IMR-90 (cell line): ENCODE results near the gene RMDN3. TPM values are rescaled to one million over a fixed set of nuclear protein-coding genes. Genes with fewer than 3 reads are reported as not detected.

Experiments
- ATAC-seq: fragments of 200-7000 bp; cut with Tn5 transposase; 2 replicates; pipeline ENCODE4 v1.9.1; 2020; ENCODE audit warnings: low read depth, mild to moderate bottlenecking, moderate library complexity
- BruUV-seq: library from RNA; stranded (reverse); fragments of 400-500 nt; replicated peaks from 2 replicates; lab custom pipeline; 2021; lab: Mats Ljungman, UMichigan
- CTCF ChIA-PET: fragments of 300-600 bp; formaldehyde crosslinking; extraction: SDS; loops from one replicate; lab custom pipeline; 2021; ENCODE audit warnings: antibody characterized with exemption; lab: Yijun Ruan, JAX
- POLR2A ChIA-PET: fragments of 300-600 bp; sonication (Branson Sonifier 250); formaldehyde crosslinking; loops from one replicate; lab custom pipeline; 2022; ENCODE audit warnings: antibody characterized with exemption; ENCODE audit not compliant: unreplicated experiment; lab: Charles Lee
- DNase-seq: peaks from one replicate; pipeline ENCODE4 v3.0.0; 2013
- H2AFZ ChIP-seq: replicated peaks from 2 replicates; pipeline ENCODE3; 2013; ENCODE audit warnings: low read length, mild to moderate bottlenecking; ENCODE audit not compliant: poor library complexity
- H2AK5ac ChIP-seq: 2 replicates; pipeline ENCODE4 v1.6.1; 2013; ENCODE audit warnings: low read depth, low read length, inconsistent platforms
- H2AK9ac ChIP-seq: replicated peaks from 2 replicates; pipeline ENCODE3; 2013; ENCODE audit warnings: mild to moderate bottlenecking, low read depth, low read length, moderate library complexity; ENCODE audit not compliant: poor library complexity
- H2BK120ac ChIP-seq: 2 replicates; pipeline ENCODE4 v1.6.1; 2013; ENCODE audit warnings: low read depth, low read length, inconsistent platforms
- H2BK15ac ChIP-seq: 3 replicates; pipeline ENCODE4 v1.6.1; 2013; ENCODE audit warnings: low read depth, low read length, inconsistent platforms
- H2BK20ac ChIP-seq: 2 replicates; pipeline ENCODE4 v1.6.1; 2013; ENCODE audit warnings: low read depth, mild to moderate bottlenecking, inconsistent platforms, low read length, moderate library complexity
- H2BK5ac ChIP-seq: 2 replicates; pipeline ENCODE4 v1.6.1; 2013; ENCODE audit warnings: mild to moderate bottlenecking, low read depth, low read length, inconsistent platforms; ENCODE audit not compliant: poor library complexity, severe bottlenecking
- H3K14ac ChIP-seq: replicated peaks from 2 replicates; pipeline ENCODE4 v1.6.1; 2013; ENCODE audit warnings: low read depth, low read length, inconsistent platforms
- H3K18ac ChIP-seq: 2 replicates; pipeline ENCODE4 v1.6.1; 2013; ENCODE audit warnings: low read depth, low read length, control low read depth
- H3K23ac ChIP-seq: 2 replicates; pipeline ENCODE4 v1.6.1; 2013; ENCODE audit warnings: low read depth, low read length, inconsistent platforms
- H3K27ac ChIP-seq: 2 replicates; pipeline ENCODE4 v1.5.1; 2013; ENCODE audit warnings: mild to moderate bottlenecking, control low read depth, low read length; ENCODE audit not compliant: insufficient read depth
- H3K27me3 ChIP-seq: 2 replicates; pipeline ENCODE4 v1.6.1; 2013; ENCODE audit warnings: low read length; ENCODE audit not compliant: control insufficient read depth, insufficient read depth
- H3K36me3 ChIP-seq: 2 replicates; pipeline ENCODE4 v1.6.1; 2013; ENCODE audit warnings: low read length, mixed read lengths; ENCODE audit not compliant: control insufficient read depth, insufficient read depth
- H3K4ac ChIP-seq: 2 replicates; pipeline ENCODE4 v1.6.1; 2013; ENCODE audit warnings: low read depth, low read length, inconsistent platforms
- H3K4me1 ChIP-seq: 2 replicates; pipeline ENCODE4 v1.6.1; 2013; ENCODE audit warnings: low read length, mixed read lengths; ENCODE audit not compliant: control insufficient read depth, insufficient read depth
- H3K4me2 ChIP-seq: 2 replicates; pipeline ENCODE4 v1.6.1; 2013; ENCODE audit warnings: low read depth, mild to moderate bottlenecking, control low read depth, low read length, moderate library complexity
- H3K4me3 ChIP-seq: 2 replicates; pipeline ENCODE4 v1.5.1; 2013; ENCODE audit warnings: low read depth, mild to moderate bottlenecking, control low read depth, low read length, moderate library complexity; ENCODE audit not compliant: insufficient read depth
- H3K56ac ChIP-seq: 2 replicates; pipeline ENCODE4 v1.6.1; 2013; ENCODE audit warnings: low read length, inconsistent platforms; ENCODE audit not compliant: insufficient read depth; ENCODE audit errors: extremely low read depth
- H3K79me1 ChIP-seq, 2 experiments: 2 replicates each; pipeline ENCODE4 v1.6.1; 2013; ENCODE audit warnings: low read length in 2 of 2, inconsistent platforms in 1 of 2, low read depth in 1 of 2
- H3K9ac ChIP-seq: 2 replicates; pipeline ENCODE4 v1.6.1; 2013; ENCODE audit warnings: low read depth, low read length, control low read depth
- H3K9me1 ChIP-seq: 2 replicates; pipeline ENCODE4 v1.6.1; 2013; ENCODE audit warnings: low read length, inconsistent platforms; ENCODE audit not compliant: insufficient read depth
- H3K9me3 ChIP-seq: 2 replicates; pipeline ENCODE4 v1.6.1; 2013; ENCODE audit warnings: low read length; ENCODE audit not compliant: control insufficient read depth, insufficient read depth
- H4K20me1 ChIP-seq: 2 replicates; pipeline ENCODE4 v1.6.1; 2013; ENCODE audit warnings: low read length, inconsistent platforms; ENCODE audit not compliant: insufficient read depth
- H4K5ac ChIP-seq: 2 replicates; pipeline ENCODE4 v1.6.1; 2013; ENCODE audit warnings: mild to moderate bottlenecking, low read depth, low read length, control low read depth
- H4K8ac ChIP-seq, 2 experiments: 2 replicates each; pipeline ENCODE4 v1.6.1; 2013; ENCODE audit warnings: low read depth in 2 of 2, low read length in 2 of 2, control low read depth in 1 of 2, inconsistent platforms in 1 of 2
- H4K91ac ChIP-seq: 2 replicates; pipeline ENCODE4 v1.6.1; 2013; ENCODE audit warnings: low read depth, low read length, inconsistent platforms; ENCODE audit not compliant: insufficient read depth
- BHLHE40 ChIP-seq: fragments of 150-350 bp; IDR thresholded peaks from 2 replicates; pipeline ENCODE4 v1.6.1; 2016; ENCODE audit warnings: mild to moderate bottlenecking, low read depth, low read length
- CEBPB ChIP-seq: IDR thresholded peaks from 2 replicates; pipeline ENCODE4 v1.6.1; 2012; ENCODE audit warnings: low read depth, low read length, improper control_type of control experiment
- CHD1 ChIP-seq: IDR thresholded peaks from 2 replicates; pipeline ENCODE4 v1.6.1; 2012; ENCODE audit warnings: low read depth, low read length, improper control_type of control experiment
- CTCF ChIP-seq: conservative IDR thresholded peaks from 2 replicates; pipeline ENCODE4 v1.5.1; 2012; ENCODE audit warnings: mild to moderate bottlenecking, low read depth, low read length, improper control_type of control experiment
- FOS ChIP-seq: fragments of 150-350 bp; IDR thresholded peaks from 2 replicates; pipeline ENCODE4 v1.6.1; 2016; ENCODE audit warnings: low read depth, low read length
- MAFK ChIP-seq: IDR thresholded peaks from 2 replicates; pipeline ENCODE4 v1.6.1; 2012; ENCODE audit warnings: low read depth, low read length, improper control_type of control experiment
- MAZ ChIP-seq: IDR thresholded peaks from 2 replicates; pipeline ENCODE4 v1.6.1; 2012; ENCODE audit warnings: low read depth, mild to moderate bottlenecking, low read length, improper control_type of control experiment, moderate library complexity, borderline replicate concordance
- MXI1 ChIP-seq: IDR thresholded peaks from 2 replicates; pipeline ENCODE4 v1.6.1; 2012; ENCODE audit warnings: low read depth, mild to moderate bottlenecking, low read length, moderate library complexity, borderline replicate concordance
- NFE2L2 ChIP-seq: fragments of 150-350 bp; IDR thresholded peaks from 2 replicates; pipeline ENCODE4 v1.6.1; 2016; ENCODE audit warnings: low read depth, mild to moderate bottlenecking, low read length
- POLR2A ChIP-seq: IDR thresholded peaks from 2 replicates; pipeline ENCODE4 v1.6.1; 2012; ENCODE audit warnings: mild to moderate bottlenecking, low read depth, low read length
- RAD21 ChIP-seq: IDR thresholded peaks from 2 replicates; pipeline ENCODE4 v1.6.1; 2012; ENCODE audit warnings: low read length, improper control_type of control experiment
- RCOR1 ChIP-seq: IDR thresholded peaks from 2 replicates; pipeline ENCODE4 v1.6.1; 2012; ENCODE audit warnings: mild to moderate bottlenecking, low read length, improper control_type of control experiment; ENCODE audit not compliant: insufficient replicate concordance
- RFX5 ChIP-seq: IDR thresholded peaks from 2 replicates; pipeline ENCODE4 v1.8.0; 2012; ENCODE audit warnings: low read depth, mild to moderate bottlenecking, low read length, moderate library complexity
- SMC3 ChIP-seq: fragments of 150-350 bp; IDR thresholded peaks from 2 replicates; pipeline ENCODE4 v1.6.1; 2016; ENCODE audit warnings: low read depth, mild to moderate bottlenecking, antibody characterized with exemption, low read length, moderate library complexity
- USF2 ChIP-seq: fragments of 150-350 bp; IDR thresholded peaks from 2 replicates; pipeline ENCODE4 v1.6.1; 2017; ENCODE audit warnings: mild to moderate bottlenecking, antibody characterized with exemption, low read length, low read depth
- WGBS, 2 experiments: methylation state at CpG; one replicate each; pipeline versions ENCODE4 v1.1.5 to v1.1.7; 2013; ENCODE audit warnings: missing lambda C conversion rate in 2 of 2; ENCODE audit not compliant: insufficient read length in 1 of 2; ENCODE audit errors: extremely low coverage in 2 of 2; 5-methylcytosine and 5-hydroxymethylcytosine counted together
- dilution Hi-C: fragments of 300-500 bp; cut with HindIII; formaldehyde crosslinking; loops from one replicate; pipeline ENCODE4 v1.14.3; 2018; ENCODE audit warnings: low sequenced_read_pairs; ENCODE audit not compliant: unreplicated experiment
- in situ Hi-C: fragments of 300-500 bp; cut with MboI; formaldehyde crosslinking; loops from 3 replicates; pipeline ENCODE4 v1.14.3; 2019; ENCODE audit warnings: low sequenced_read_pairs, inconsistent platforms, mixed read lengths
- intact Hi-C: fragments of 100-400 bp; cut with micrococcal nuclease; formaldehyde crosslinking; loops from 2 replicates; pipeline ENCODE4 v1.10.0; 2022
- polyA plus RNA-seq, 3 experiments: library from polyadenylated mRNA; depleted of rRNA; stranded (reverse); fragments of >200 nt; gene quantifications; 2 replicates each; pipeline ENCODE4 v1.2.3, GENCODE V29; 2012; ENCODE audit warnings: low replicate concordance in 1 of 3
- total RNA-seq: library from RNA; depleted of rRNA; stranded (reverse); fragments of >200 nt; gene quantifications from 2 replicates; pipeline ENCODE4 v1.2.3, GENCODE V29; 2012
- TF ChIP-seq, protein P1 (sequence below): fragments of 150-350 bp; IDR thresholded peaks from 2 replicates; pipeline ENCODE4 v1.6.1; 2016; ENCODE audit warnings: low read depth, mild to moderate bottlenecking, low read length, moderate library complexity, borderline replicate concordance

The RMDN3 gene
- total and polyA plus RNA-seq, 2 of the 4 experiments (the other 2 are of a cell fraction): 14.7 to 25.7 TPM

DNA sequence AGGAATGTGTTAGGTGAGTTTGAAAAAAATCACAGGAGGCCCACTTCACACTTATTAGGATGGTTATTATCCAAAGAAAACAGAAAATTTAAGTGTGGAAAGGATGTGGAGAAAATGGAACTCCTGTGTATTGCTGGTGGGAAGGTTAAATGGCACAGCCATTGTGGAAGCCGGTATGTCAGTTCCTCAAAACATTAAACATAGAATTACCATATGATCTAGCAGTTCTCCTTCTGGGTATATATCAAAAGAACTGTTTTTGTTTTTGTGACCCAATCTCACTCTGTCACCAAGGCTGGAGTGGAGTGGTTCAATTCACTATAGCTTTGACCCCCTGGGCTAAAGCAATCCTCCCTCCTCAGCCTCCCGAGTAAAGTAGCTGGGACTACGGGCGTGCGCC, 41.5 kb upstream of the RMDN3 start:
- no peak overlapping the region for H2BK5ac ChIP-seq
- H4K91ac ChIP-seq: no peak overlapping the region
- no peak overlapping the region for H4K8ac ChIP-seq
- no peak overlapping the region for H2AFZ ChIP-seq
- no peak overlapping the region for H3K4me3 ChIP-seq
- no peak overlapping the region for H2AK9ac ChIP-seq
- H3K14ac ChIP-seq: no peak overlapping the region
- no peaks in the 10 kb centered on the region for H3K27me3 ChIP-seq
- no peak overlapping the region for H2AK5ac ChIP-seq
- H3K4me2 ChIP-seq: no peak overlapping the region
- no peaks in the 10 kb centered on the region for H3K9me3 ChIP-seq
- H3K36me3 ChIP-seq: peaks cover 4% of the 10 kb centered on the region; the same call in 1 of the 2 replicates
- no peak overlapping the region for H3K56ac ChIP-seq
- H3K4ac ChIP-seq: no peak overlapping the region
- in situ Hi-C loops: no loop called here
- H2BK120ac ChIP-seq: no peak overlapping the region
- intact Hi-C loops: no loop called here
- H4K20me1 ChIP-seq: peaks cover 5% of the 10 kb centered on the region; the same call in 1 of the 2 replicates
- peaks cover 5% of the 10 kb centered on the region; the same call in 1 of the 2 replicates for H3K4me1 ChIP-seq
- ChIA-PET POLR2A (no interaction called here), CTCF (no interaction called here)
- no peak overlapping the region for H4K5ac ChIP-seq
- no peak overlapping the region for H3K23ac ChIP-seq
- H3K27ac ChIP-seq: no peak overlapping the region
- no peak for TF ChIP-seq MAFK
- TF ChIP-seq SMC3: no peak
- no peak for TF ChIP-seq RCOR1
- TF ChIP-seq MXI1: no peak
- no peak for TF ChIP-seq RFX5
- TF ChIP-seq, protein P1, sequence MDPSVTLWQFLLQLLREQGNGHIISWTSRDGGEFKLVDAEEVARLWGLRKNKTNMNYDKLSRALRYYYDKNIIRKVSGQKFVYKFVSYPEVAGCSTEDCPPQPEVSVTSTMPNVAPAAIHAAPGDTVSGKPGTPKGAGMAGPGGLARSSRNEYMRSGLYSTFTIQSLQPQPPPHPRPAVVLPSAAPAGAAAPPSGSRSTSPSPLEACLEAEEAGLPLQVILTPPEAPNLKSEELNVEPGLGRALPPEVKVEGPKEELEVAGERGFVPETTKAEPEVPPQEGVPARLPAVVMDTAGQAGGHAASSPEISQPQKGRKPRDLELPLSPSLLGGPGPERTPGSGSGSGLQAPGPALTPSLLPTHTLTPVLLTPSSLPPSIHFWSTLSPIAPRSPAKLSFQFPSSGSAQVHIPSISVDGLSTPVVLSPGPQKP: no peak
- no peak for TF ChIP-seq CHD1
- no peak for TF ChIP-seq CTCF
- no peak for TF ChIP-seq RAD21
- no peak for TF ChIP-seq FOS
- no peak for TF ChIP-seq MAZ
- TF ChIP-seq CEBPB: no peak
- TF ChIP-seq BHLHE40: no peak
- TF ChIP-seq NFE2L2: no peak
- no peak for TF ChIP-seq USF2
- TF ChIP-seq POLR2A: no peak
- no CpG with 5 or more reads among the region's 5 CpGs for WGBS, 2 experiments
- H3K9me1 ChIP-seq: 0 out of 2 replicates have a peak, but pooled peaks cover 13% of the 10 kb centered on the region
- ATAC-seq: no peak
- H2BK20ac ChIP-seq: no peak overlapping the region
- dilution Hi-C loops: no loop called here
- no peak overlapping the region for H3K18ac ChIP-seq
- H2BK15ac ChIP-seq: no peak overlapping the region
- DNase-seq: no peak
- H3K9ac ChIP-seq: no peak overlapping the region
- no TSS peak for BruUV-seq
- peaks cover 36 to 58% of the 10 kb centered on the region in 2 experiments for H3K79me1 ChIP-seq
